ENCODE measurements around the gene TMEM238. TPM values are rescaled to one million over a fixed set of nuclear protein-coding genes. Genes with fewer than 3 reads are reported as not detected.

Gene TMEM238
- total RNA-seq, 2 donors from 2014 or later: 1.2 TPM; not detected in 1

GRCh38 chr19:55346725-55347441, 37.2 kb downstream of the TMEM238 start:
- Histone ChIP-seq H3K36me3 (peaks cover 14% of the 10 kb centered on the region), H3K27ac (no peak overlapping the region), H3K9me3 (no peaks in the 10 kb centered on the region), H3K4me1 (peaks cover 0 to 9% of the 10 kb centered on the region in 2 donors), H3K27me3 (peaks cover 3 to 5% of the 10 kb centered on the region in 2 donors), H3K4me3 (no peak overlapping the region)
- DNase-seq (ENCODE audit: low spot score): no peak
- no peak for TF ChIP-seq CTCF (IDR thresholded peaks at IDR 0.05)

- H3K27me3 ChIP-seq: no peaks in the 10 kb centered on the region
- no peak for TF ChIP-seq CTCF (IDR thresholded peaks at IDR 0.05)
- peaks cover 0 to 15% of the 10 kb centered on the region in 2 donors for H3K4me1 ChIP-seq
- peaks cover 14% of the 10 kb centered on the region for H3K36me3 ChIP-seq
- no peak for DNase-seq (ENCODE audit: low spot score)
- H3K27ac ChIP-seq: no peak overlapping the region
- no peak overlapping the region for H3K4me3 ChIP-seq
- H3K9me3 ChIP-seq: no peaks in the 10 kb centered on the region
Measured at GRCh38 chr19:55345818-55346724, 38.0 kb downstream of the TMEM238 start.

- Histone ChIP-seq H3K27me3 (no peaks in the 10 kb centered on the region), H3K27ac (no peak overlapping the region), H3K4me3 (no peak overlapping the region), H3K4me1 (peaks cover 0 to 23% of the 10 kb centered on the region in 2 donors), H3K36me3 (peaks cover 14% of the 10 kb centered on the region), H3K9me3 (no peaks in the 10 kb centered on the region)
- no peak for DNase-seq (ENCODE audit: low spot score)
- no peak for TF ChIP-seq CTCF (IDR thresholded peaks at IDR 0.05)
Measured at GRCh38 chr19:55345101-55345817, 38.8 kb downstream of the TMEM238 start.

GRCh38 chr19:55344444-55344843, 39.6 kb downstream of the TMEM238 start:
- H3K4me3 ChIP-seq: no peak overlapping the region
- peaks cover 14% of the 10 kb centered on the region for H3K36me3 ChIP-seq
- peaks cover 0 to 26% of the 10 kb centered on the region in 2 donors for H3K4me1 ChIP-seq
- no peaks in the 10 kb centered on the region for H3K9me3 ChIP-seq
- H3K27ac ChIP-seq: no peak overlapping the region
- no peak for DNase-seq (ENCODE audit: low spot score)
- no peaks in the 10 kb centered on the region for H3K27me3 ChIP-seq
- TF ChIP-seq CTCF (IDR thresholded peaks at IDR 0.05): no peak

- TF ChIP-seq CTCF (IDR thresholded peaks at IDR 0.05): no peak
- peaks cover 10% of the 10 kb centered on the region for H3K36me3 ChIP-seq
- H3K9me3 ChIP-seq: no peaks in the 10 kb centered on the region
- H3K27ac ChIP-seq: no peak overlapping the region
- DNase-seq (ENCODE audit: low spot score): no peak
- H3K4me3 ChIP-seq: no peak overlapping the region
- H3K27me3 ChIP-seq: no peaks in the 10 kb centered on the region
- H3K4me1 ChIP-seq: peaks cover 0 to 35% of the 10 kb centered on the region in 2 donors
Measured at GRCh38 chr19:55341595-55342531, 42.2 kb downstream of the TMEM238 start.

Data from right atrium auricular region (tissue), 2 donors.